HT1080 (cell line): ENCODE data around the gene EOGT. TPM values are rescaled to one million over a fixed set of nuclear protein-coding genes. Genes with fewer than 3 reads are reported as not detected.

ENCODE experiments used
- DNase-seq: peaks from one replicate; pipeline ENCODE4 v3.0.0-alpha.2; 2015; ENCODE audit warnings: low read depth
- total RNA-seq: library from RNA; depleted of rRNA; stranded (reverse); fragments of >200 nt; shearing (Covaris generic); gene quantifications from 2 replicates; pipeline ENCODE4 v1.2.3, GENCODE V29; 2014

The EOGT gene
- total RNA-seq, 1 experiment from 2014 or later, result 31.9 TPM

GRCh38 chr3:69009559-69010410 is 3.7 kb downstream of the EOGT start:
- DNase-seq, result no peak

- DNase-seq, result peak; percentile 37
Measured at GRCh38 chr3:69008980-69009379, 4.5 kb downstream of the EOGT start.

GRCh38 chr3:69005791-69006482 is 7.5 kb downstream of the EOGT start:
- DNase-seq, result no peak

- no peak for DNase-seq
Measured at GRCh38 chr3:69005071-69005790, 8.3 kb downstream of the EOGT start.

GRCh38 chr3:69004138-69004537 is 9.3 kb downstream of the EOGT start:
- no peak for DNase-seq

GRCh38 chr3:68999605-69000004 is 13.9 kb downstream of the EOGT start:
- no peak for DNase-seq

GRCh38 chr3:68999158-68999557 is 14.3 kb downstream of the EOGT start:
- no peak for DNase-seq

GRCh38 chr3:68997887-68998286 is 15.6 kb downstream of the EOGT start:
- no peak for DNase-seq

GRCh38 chr3:68996356-68996995 is 17.0 kb downstream of the EOGT start:
- peak; percentile 37 for DNase-seq

- no peak for DNase-seq
Measured at GRCh38 chr3:68988740-68989139, 24.7 kb downstream of the EOGT start.

- no peak for DNase-seq
Measured at GRCh38 chr3:68987322-68987721, 26.2 kb downstream of the EOGT start.

- DNase-seq, result no peak
Measured at GRCh38 chr3:68986496-68987208, 26.8 kb downstream of the EOGT start.

GRCh38 chr3:68985146-68985790 is 28.2 kb downstream of the EOGT start:
- DNase-seq, result no peak

GRCh38 chr3:68984011-68984530 is 29.4 kb downstream of the EOGT start:
- no peak for DNase-seq

- DNase-seq, result no peak
Measured at GRCh38 chr3:68977486-68978167, 35.9 kb downstream of the EOGT start.

GRCh38 chr3:68974711-68975110 is 38.8 kb downstream of the EOGT start:
- no peak for DNase-seq

- no peak for DNase-seq
Measured at GRCh38 chr3:68973639-68974038, 39.8 kb downstream of the EOGT start.

GRCh38 chr3:68972358-68972979 is 41.0 kb downstream of the EOGT start:
- DNase-seq, result peak; percentile 64

- no peak for DNase-seq
Measured at GRCh38 chr3:68964694-68965093, 48.8 kb downstream of the EOGT start.
